NCI-H2196 treated with DMSO at 0.1 percent for 48 hours (cell line): Measurements from ENCODE around the gene PRSS33.

Experiments used
- DNase-seq: peaks from one replicate; lab custom pipeline; 2025; ENCODE audit not compliant: unreplicated experiment; lab: John Stamatoyannopoulos, UW

The PRSS33 gene, protein sequence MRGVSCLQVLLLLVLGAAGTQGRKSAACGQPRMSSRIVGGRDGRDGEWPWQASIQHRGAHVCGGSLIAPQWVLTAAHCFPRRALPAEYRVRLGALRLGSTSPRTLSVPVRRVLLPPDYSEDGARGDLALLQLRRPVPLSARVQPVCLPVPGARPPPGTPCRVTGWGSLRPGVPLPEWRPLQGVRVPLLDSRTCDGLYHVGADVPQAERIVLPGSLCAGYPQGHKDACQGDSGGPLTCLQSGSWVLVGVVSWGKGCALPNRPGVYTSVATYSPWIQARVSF

DNA sequence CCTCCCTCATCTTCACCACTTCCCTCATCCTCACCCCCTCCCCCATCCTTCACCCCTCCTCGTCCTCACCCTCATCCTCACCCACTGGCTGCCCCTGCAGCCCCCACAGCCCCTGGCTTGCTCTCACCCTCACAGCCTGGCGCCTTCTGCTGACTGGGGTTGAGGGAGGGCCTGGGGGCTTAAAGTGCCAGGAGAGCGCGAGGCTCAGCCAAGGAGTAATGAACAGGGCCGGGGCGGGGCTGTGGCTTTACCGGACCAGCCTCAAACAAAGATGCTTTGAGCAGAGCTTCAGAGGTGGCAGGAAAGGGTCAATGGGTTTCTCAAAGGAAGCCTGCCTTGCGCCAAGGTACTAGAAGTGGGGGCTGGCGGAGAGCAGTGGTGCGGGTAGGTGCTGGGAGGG, at the start of gene PRSS33:
Gene PRSS33, minus strand, starts transcription at position 155 of the 400 bp plus-strand sequence. CDS start 1,013 bp downstream, outside the sequence.
- no peak for DNase-seq

DNA sequence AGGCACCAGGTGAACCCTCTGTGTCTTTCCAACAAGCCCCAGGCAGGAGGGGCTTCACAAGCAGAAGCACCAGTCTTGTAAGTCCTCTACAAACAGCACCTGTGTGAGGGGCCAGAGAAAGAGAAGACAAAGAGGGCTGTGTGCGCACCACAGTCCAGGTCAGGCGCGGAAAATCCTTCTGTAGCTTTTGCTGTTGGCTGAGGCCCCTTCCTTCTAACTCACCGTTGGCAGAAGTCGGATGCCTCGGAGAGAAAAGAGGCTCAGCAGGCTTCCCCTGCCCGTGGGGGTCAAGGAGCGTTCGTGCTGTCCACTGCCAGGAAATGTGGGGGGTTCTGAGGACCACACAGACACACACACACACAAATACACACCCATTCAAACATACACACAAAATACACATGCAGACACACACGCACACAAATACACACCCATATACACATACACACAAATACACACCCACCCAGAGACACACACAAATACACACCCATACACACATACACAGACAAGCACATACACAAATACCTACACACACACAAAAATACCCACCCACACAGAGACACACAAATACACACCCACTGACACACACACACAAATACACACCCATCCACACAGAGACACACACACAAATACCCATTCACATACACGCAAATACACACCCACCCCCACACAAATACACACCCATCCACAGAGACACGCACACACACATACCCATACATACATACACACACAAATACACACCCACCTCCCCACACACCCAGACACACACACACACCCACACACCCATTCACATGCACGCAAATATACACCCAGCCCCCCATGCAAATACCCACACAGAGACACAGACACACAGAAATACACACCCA, 49.5 kb upstream of the PRSS33 start:
- no peak for DNase-seq

DNA sequence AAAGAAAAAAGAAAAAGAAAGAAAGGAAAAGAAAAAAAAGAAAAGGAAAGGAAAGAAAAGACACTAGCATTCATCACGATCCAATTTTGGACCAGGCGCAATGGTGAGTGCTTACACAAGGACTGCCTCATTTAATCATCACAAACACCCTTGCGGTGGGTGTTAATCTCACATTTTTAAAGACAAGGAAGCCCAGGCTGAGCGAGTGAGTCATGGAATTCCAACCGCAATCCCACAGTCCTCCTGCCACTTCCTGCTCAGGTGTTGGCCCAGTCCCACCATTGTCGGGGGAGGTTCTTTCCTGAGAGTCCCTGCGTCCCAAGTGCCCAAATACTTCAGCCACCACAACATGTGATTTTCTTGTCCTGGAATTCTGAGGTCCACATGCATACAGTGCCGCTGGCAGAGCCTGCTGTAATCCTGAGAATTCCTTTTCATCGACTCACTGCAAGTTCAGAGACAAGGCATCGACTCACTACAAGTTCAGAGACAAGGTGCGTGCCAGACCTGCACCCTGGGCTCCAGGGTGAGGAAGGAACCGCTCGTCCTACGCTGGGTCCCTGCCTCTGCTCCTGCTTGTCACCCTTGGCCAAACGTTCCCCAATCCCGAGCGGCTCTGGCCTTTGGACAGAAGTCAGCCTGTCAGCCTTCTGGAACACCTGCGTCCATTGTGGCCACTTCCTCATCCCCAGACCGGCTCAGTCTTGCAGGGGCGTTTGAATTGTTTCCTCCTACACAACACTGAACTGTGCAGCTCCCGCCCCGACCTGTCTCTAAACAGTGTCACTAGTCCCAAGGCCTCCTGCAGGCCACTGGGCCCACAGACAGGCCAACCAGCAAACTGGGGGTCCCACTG, 48.5 kb upstream of the PRSS33 start:
- DNase-seq, result no peak

DNA sequence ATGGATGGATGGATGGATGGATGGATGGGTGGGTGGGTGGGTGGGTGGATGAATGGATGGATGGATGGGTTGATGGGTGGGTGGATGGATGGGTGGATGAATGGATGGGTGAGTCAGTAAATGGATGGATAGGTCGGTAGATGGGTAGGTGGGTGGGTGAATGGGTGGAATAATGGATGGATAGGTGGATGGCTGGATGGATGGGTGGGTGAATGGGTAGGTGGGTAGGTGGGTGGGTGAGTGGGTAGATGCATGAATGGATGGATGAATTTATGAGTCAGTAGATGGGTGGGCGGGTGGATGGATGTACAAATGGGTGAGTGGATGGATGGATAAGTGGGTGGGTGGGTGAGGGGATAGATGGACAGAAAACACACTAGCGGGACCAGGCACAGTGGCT, 47.6 kb upstream of the PRSS33 start:
- no peak for DNase-seq

DNA sequence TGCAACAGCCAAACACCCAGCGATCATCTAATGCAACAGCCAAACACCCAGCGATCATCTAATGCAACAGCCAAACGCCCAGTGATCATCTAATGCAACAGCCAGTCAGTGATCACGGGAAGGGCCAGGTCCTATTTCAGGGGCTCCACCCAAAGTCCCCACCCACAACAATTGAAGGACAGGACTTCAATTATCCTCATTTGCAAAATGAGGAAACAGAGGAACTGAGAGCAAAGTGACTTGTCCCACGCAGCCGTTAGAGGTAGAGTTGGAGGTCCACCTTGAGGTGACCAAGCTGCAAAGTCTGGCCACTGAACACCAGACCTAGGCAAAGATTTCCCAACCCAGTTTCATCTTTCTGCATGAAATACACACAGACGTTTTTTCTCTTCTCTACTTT, 46.4 kb upstream of the PRSS33 start:
- DNase-seq, result no peak

DNA sequence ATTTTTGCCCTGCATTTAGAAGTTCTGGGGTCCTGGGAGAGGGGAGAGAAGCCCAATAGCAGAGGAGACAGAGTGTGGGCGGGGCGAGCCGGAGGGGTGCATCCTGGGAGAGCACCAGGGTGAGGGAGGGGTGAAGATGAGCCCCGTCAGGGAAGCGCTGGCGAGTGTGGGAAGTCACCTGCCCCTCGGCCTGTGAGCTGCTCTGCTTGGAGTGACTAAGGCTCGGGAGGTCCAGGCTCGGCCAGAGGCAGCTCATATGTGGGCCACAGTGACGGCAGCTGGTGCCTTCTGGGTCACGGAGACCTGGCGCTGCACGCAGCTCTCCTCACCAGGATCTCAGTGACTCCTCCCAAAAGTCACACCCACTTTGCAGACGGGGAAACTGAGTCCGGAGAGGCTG, 43.8 kb upstream of the PRSS33 start:
- DNase-seq, result no peak

DNA sequence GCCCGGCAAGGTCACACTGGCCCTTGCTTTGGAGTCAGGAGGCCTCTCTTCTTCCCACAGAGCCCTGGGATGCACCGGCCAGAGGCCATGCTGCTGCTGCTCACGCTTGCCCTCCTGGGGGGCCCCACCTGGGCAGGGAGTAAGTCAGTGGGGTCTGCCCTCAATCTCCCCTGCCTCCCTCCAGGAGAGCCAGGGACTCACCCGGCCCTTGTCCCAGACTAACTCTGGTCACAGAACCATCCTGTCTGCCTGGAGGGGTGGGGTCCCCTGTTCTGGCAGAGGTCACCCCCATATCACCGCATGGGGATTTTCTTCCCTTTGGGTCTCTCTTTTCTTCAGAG, 43.0 kb upstream of the PRSS33 start:
- no peak for DNase-seq

DNA sequence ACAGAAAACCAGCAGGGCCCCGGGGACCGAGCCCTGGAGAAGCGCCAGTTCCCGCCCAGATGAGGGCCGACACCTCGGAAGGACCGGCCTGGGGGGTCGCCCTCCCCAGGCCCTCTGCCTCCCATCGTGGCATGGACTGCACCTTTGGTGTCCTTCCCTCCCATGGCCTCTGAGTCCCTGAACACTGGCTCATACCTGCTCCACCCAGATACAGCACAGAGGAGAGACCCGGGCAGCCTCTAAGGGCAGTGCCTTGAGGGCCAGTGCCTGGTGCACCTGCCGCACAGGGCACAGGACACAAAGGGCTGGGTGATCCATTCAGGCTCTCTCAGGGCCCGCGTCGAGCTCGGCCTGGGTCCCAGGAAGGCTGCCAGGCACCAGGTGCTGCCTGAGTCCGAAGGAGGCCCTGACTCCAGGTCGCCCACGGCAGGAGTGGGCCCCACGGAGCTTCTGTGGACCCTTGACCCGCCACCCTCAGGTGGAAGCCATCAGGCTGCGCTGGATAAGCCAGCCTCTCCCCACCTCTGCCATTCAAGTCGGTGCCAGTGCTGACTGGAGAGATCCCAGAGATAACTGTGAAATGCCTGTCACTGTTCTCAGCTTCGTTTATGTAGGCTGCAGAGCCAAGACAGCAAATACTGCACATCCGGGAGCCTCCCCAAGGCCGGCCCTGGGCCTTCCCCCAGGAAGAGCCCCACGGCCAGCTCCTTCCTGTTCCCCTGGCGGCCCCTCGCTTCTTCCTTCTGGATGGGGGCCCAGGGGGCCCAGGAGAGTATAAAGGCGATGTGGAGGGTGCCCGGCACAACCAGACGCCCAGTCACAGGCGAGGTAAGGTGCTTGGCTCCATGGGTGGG, 42.4 kb upstream of the PRSS33 start, which contains the start of gene ZG16B:
Gene ZG16B, plus strand, starts transcription at position 803 of the 854 bp plus-strand sequence. CDS start 139 bp downstream, outside the sequence.
- DNase-seq, result peak; percentile 53

DNA sequence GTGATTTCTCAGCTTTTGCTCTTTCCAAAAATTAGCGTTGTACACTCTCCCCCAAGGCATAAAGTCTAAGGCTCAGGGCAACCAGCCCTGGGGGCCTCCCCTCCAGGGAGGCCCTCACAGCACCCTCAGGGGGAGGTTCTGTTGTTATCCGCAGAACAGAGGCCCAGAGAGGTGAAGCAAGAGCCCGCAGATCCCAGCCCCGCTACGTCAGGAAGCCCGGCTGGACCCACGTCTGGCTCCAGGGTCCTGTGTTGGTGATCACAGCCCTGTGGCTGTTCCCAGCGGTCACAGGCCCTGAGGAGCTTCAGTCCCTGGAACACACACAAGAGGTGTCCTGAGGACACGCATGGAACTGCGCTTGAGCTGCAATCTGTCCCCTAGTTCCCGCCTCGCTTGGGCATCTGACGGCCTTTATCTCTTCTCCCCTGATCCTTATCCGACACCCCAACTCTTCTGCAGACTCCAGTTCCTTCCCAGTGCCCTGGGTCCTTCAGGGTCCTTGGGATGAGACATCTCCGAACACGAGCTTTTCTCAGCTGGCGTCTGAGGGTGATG, 41.6 kb upstream of the PRSS33 start:
- no peak for DNase-seq

DNA sequence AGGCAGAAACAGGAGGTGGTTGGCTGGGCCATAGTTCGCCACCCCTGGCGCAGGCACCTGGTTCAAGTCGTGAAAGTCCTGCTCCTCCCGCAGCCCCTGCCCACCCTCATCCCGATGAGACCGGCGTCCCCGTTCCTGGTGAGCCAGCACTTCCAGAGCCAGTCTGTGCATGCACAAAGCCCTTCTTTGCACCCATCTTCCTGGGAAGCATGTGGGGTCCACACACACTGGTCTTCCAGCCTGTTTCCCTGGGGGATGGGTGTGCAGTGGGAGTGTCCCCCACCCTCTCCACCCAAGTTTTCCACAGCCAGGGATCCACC, 41.1 kb upstream of the PRSS33 start:
- no peak for DNase-seq

DNA sequence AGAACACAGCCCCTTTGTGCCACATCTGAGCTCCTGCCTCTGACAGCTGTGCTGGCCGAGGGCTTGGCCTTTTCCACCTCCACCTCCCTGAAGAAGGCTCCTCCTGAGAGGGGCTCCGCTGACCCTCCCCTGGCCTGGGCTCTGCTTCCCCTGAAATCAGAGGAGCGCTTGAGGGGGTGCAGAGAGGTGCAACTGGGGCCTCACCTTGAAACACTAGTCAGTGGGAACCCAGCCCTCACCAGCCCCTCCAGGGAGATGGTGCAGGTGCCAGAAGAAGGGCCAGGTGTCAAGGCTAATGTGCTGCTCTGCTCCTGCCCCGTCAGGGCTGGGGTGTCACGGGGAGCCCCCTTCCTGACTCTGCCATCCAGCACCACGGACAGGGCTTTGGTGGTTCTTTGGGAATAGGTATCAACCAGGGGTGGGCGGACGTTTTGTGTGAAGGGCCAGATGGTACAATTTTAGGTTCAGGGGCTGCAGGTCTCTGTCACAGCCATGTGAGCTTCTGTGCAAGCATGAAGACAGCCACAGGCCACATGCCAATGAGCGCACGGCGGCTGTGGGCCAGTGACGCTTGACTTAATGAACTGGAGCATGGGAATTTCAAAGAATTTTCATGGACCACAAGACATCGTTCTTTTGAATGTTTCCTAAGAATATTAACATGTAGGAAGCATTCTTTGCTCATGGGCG, 40.6 kb upstream of the PRSS33 start:
- no peak for DNase-seq

DNA sequence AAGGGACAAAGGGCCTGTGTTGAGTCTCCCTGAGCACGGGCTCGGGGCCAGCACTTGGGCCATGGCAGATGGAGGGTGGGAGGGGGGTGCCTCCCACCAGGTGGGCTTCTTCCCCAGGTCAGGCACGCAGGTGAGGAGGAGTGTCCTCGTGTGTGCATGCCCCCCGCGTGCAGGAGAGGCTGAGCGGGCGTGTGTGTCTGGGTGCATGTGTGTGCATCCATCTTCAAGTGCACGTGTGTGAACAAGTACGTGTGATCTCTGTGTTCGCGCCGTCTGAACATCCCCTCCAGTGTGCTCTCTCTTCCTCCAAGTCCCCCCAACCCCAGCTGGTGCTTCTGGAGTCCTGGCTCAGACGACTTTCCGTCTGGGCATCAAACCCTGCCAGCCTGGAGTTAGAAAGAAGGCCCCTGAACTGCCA, 40.0 kb upstream of the PRSS33 start:
- no peak for DNase-seq

DNA sequence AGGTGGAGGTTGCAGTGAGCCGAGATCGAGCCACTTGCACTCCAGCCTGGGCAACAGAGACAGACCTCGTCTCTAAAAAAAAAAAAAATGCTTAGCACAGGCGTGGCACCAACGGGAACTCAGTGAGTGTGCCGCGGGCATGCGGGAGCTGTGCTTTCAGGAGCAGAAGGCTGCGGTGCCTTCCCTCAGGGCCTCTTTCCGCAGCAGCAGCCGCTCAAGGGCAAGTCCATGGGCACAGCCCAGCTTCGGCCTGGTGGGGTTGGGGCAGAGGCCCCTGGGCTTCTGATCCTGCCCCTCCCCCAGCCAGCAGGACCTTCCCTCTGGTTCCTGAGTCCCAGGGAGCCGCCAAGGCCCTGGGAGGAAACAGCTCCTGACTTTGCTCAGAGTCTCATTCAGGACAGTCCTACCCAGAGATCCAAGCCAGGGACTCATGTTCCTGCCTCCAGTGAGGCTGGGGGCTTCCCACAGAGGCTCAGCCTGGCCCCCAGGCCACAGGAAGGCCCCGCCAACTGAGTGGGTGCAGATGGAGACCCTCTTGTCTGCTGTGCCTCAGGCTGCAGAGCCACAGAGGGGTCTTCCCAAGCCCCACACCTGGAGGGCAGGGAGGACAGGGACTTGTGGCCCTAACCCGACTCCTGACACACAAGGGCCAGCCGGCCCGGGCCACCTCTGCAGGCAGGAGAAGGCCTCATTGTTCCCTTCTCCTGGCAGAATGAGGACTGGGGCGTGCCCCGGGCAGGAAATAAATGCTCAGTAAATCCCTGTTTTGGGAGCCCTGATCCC, 39.4 kb upstream of the PRSS33 start:
- DNase-seq, result no peak

DNA sequence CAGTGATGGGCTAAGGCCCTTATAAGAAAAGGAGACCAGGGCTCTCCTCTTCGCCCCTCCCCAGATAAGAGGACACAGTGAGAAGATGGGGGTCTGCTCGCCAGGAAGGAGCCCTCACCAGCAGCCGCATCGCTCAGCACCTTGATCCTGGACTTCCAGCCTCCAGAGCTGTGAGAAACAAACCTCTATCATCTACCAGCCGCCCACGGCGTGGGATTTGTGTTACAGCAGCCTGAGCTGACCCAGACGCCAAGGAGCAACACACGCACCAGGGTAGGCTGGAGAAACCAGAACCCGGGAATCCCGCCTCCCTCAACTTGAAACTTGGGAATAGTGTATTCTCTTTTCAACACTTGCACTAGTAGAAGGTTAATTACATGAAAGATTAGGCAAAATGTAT, 38.5 kb upstream of the PRSS33 start:
- no peak for DNase-seq

DNA sequence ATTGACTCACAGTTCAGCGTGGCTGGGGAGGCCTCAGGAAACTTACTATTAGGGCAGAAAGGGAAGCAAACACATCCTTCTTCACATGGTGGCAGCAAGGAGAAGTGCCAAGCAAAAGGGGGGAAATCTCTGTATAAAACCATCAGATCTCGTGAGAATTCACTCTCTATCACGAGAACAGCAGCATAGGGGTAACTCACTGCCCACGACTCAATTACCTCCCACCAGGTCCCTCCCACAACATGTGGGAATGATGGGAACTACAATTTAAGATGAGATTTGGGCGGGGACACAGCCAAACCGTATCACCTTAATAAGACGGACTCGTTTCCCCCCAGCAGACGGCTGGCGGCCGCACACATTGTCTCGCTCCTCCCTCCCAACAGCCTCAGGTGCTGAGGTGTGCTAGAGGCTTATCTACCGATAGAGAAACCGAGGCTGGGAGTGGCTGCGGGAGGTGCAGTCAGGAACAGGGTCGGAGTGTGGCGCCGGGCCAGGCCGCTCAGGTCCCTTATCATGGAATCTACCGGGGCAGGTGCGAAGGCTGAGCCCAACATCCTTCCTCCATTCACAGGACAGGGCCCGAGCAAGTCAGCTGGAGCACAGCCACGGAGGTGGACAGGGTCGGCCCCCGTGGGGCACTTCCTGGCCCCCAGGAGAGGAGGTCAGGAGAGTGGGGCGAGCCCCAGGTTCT, 37.8 kb upstream of the PRSS33 start:
- DNase-seq, result no peak

DNA sequence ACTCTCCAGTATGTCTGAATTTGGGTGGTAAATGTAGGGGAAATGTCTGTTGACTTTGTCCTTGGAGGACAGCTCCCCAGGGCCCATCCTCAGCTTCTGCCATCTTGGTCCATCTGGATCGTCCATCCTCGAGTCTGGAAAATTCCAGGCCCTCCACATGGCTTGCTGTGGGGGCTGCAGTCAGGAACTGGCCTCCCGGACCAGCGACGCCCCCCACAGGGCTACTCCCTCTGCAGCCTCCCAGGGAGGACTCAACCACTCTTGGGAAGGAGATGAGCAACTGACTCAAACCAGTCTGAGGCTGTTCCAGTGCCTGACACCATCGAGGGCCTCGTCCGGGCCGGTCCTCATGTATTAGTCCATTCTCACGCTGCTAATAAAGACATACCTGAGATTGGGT, 37.3 kb upstream of the PRSS33 start:
- no peak for DNase-seq

DNA sequence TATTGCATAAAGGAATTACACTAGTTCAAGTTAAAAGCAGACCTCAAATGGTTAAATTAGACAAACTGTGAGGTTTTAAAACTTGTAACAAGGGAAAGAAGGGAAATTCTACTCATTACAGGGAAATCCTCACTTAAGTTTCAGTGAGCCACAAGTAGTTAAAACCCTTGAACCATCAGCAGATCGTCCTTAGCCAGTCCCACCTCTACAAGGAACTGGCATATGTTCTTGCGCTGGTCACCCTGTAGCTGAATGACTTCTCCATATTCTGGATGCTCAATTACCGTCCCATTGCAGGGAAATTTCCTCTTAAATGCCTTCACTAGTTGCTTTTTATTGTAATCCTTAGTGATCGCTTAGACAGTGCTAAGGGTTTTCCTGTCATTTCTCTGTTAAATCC, 35.1 kb upstream of the PRSS33 start:
- DNase-seq, result no peak

DNA sequence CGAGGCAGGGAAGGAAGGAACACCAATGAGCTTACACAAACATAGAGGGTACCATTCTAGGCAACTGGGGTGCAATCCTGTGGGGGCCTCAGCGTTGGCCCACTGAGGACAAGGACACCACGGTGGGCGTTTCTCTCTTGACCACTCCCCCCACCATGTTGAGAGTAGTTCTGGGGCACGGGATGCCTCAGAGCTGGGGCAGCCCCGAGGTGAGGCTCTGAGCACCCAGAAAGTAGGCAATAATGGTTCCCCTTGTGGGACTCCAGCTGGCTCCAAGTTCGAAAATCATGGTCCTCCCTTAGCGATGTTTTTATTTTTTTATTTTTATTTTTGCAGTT, 34.8 kb upstream of the PRSS33 start:
- no peak for DNase-seq
